ENCODE measurements around the gene ANKRD34A.
"Not testable (repeated sequence)": the region's sequence is repeated elsewhere in the genome, so short reads cannot be mapped to it uniquely, and the experiment has no call there.

ANKRD34A gene

GRCh38 chr1:145944532-145944931 is 19.8 kb downstream of the ANKRD34A start:
- DNase-seq (ENCODE audit: low read depth in 2 of 2): no peak

GRCh38 chr1:145942871-145943270 is 21.5 kb downstream of the ANKRD34A start:
- no peak for DNase-seq (ENCODE audit: low read depth in 2 of 2)

GRCh38 chr1:145942405-145942804 is 22.0 kb downstream of the ANKRD34A start:
- DNase-seq (ENCODE audit: low read depth in 2 of 2): no peak

GRCh38 chr1:145937436-145937835 is 26.9 kb downstream of the ANKRD34A start:
- no peak for DNase-seq (ENCODE audit: low read depth in 2 of 2)

GRCh38 chr1:145936247-145936646 is 28.1 kb downstream of the ANKRD34A start:
- DNase-seq (ENCODE audit: low read depth in 2 of 2): no peak

GRCh38 chr1:145935708-145936107 is 28.7 kb downstream of the ANKRD34A start:
- DNase-seq (ENCODE audit: low read depth in 2 of 2): no peak

GRCh38 chr1:145932522-145933009 is 31.8 kb downstream of the ANKRD34A start:
- not testable (repeated sequence) for DNase-seq (ENCODE audit: low read depth in 2 of 2)

- DNase-seq (ENCODE audit: low read depth in 2 of 2): no peak
Observed at GRCh38 chr1:145927916-145928643, 36.3 kb downstream of the ANKRD34A start.

GRCh38 chr1:145927063-145927886 is 37.1 kb downstream of the ANKRD34A start, which contains the start of gene RBM8A:
Gene RBM8A (minus strand): TSS chr1:145927484. CDS start chr1:145927426, 58 bp downstream.
- DNase-seq (ENCODE audit: low read depth in 2 of 2): peak; percentile 91 to 92

GRCh38 chr1:145926686-145927062 is 37.7 kb downstream of the ANKRD34A start:
- DNase-seq (ENCODE audit: low read depth in 2 of 2): peak; percentile 46 to 49

GRCh38 chr1:145922266-145922665 is 42.1 kb downstream of the ANKRD34A start:
- no peak for DNase-seq (ENCODE audit: low read depth in 2 of 2)

- DNase-seq (ENCODE audit: low read depth in 2 of 2): not testable (repeated sequence)
Observed at GRCh38 chr1:145920297-145920696, 44.1 kb downstream of the ANKRD34A start.

- no peak for DNase-seq (ENCODE audit: low read depth in 2 of 2)
Observed at GRCh38 chr1:145918992-145919939, 45.1 kb downstream of the ANKRD34A start.

- peak; percentile 83 to 86 for DNase-seq (ENCODE audit: low read depth in 2 of 2)
Observed at GRCh38 chr1:145918144-145918991, 46.0 kb downstream of the ANKRD34A start, which contains the start of gene PEX11B. Gene PEX11B (minus strand): TSS chr1:145918717. CDS start chr1:145918688, 29 bp downstream.

- no peak for DNase-seq (ENCODE audit: low read depth in 2 of 2)
Observed at GRCh38 chr1:145917595-145917994, 46.8 kb downstream of the ANKRD34A start.

- no peak for DNase-seq (ENCODE audit: low read depth in 2 of 2)
Observed at GRCh38 chr1:145916745-145917144, 47.6 kb downstream of the ANKRD34A start.

- DNase-seq (ENCODE audit: low read depth in 2 of 2): no peak
Observed at GRCh38 chr1:145912128-145912641, 52.2 kb downstream of the ANKRD34A start.

Measured in stimulated activated CD4-positive, alpha-beta T cell treated with anti-CD3 and anti-CD28 coated beads, Interleukin-15, amount 100 ng/mL, for 48 hours (primary cell).